HG02885 (cell line): Measurements from ENCODE around the gene DDN.

ENCODE experiments used
- ATAC-seq: cut with Tn5 transposase; IDR thresholded peaks from one replicate; pipeline ENCODE4 v1.9.1; 2021; ENCODE audit warnings: mild to moderate bottlenecking; ENCODE audit not compliant: unreplicated experiment, poor library complexity

DDN gene

DNA sequence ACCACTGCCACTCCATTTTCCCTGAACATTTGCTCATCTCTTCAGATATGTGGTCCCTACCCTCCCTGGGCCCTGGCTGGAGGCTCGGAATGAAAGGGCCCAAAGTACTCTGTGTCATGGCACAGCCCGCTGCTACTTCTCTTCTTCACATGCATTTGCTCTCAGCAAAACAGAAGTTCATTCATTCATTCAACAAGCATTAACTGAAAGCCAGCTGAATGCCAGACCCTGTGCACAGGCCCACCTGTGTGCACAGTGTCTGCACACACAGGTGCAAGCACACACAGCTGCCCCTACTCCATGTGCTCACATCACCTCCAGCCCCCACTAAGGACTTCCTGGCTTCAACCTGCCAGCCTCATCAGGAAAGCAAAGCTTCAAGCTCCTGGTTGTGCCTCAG is 13.3 kb downstream of the DDN start:
- no peak for ATAC-seq

DNA sequence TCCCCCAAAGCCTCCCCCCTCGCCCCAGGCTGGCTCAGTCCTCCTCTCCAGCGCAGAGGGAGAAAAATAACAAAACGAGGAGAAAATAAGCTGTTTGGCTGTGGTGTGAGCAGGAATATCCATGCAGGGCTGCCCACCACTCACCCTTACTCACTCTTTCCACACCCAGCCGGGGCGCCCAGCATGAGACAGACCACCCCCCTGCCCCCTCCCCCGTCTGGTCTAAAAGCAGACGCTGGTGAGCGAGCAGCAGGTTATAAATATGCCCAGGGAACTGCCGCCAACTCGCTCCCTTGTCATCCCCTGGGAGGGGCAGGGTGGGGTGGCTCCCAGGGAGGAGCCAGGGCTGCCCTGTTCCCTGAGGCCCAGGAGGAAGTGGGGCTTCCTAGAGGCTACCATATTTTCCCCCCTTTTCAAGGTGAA is 13.7 kb downstream of the DDN start:
- ATAC-seq = no peak

DNA sequence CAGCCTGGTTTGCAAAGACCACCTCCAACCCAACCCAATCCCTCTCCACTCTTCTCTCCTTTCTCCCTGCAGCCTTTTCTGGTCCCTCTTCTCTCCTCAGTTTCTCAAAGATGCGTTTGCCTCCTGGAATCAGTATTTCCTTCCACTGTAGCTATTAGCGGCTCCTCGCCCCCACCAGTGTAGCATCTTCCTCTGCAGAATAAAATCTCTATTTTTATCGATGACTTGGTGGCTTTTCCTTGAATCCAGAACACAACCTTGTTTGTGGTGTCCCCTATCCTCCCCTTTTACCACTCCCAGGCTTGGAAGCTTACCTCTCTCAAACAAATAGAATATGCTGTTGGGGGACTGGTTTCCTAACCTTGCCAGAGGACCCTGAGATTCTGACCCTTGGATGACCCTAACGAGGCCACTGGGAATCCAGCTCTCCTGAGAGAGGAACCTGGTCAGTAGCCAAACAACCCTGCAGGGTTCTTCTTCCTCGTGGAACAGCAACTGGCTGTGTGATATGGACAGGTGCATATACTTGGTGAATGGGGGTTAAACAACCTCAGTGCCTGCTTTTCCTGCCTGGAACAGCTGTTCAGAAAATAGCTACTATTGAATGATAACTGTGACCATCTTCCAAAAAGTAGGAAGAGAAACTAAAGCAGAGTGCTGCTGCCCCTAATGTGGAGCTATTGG is 16.6 kb downstream of the DDN start:
- no peak for ATAC-seq

DNA sequence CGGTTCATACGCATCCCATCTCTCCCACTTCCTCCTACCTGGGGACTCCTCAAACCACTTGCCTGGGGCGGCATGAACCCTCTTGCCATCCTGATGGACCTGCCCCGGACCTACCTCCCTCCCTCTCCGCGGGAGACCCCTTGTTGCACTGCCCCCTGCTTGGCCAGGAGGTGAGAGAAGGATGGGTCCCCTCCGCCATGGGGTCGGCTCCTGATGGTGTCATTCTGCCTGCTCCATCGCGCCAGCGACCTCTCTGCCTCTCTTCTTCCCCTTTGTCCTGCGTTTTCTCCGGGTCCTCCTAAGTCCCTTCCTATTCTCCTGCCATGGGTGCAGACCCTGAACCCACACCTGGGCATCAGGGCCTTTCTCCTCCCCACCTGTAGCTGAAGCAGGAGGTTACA is 17.4 kb downstream of the DDN start:
- no peak for ATAC-seq

DNA sequence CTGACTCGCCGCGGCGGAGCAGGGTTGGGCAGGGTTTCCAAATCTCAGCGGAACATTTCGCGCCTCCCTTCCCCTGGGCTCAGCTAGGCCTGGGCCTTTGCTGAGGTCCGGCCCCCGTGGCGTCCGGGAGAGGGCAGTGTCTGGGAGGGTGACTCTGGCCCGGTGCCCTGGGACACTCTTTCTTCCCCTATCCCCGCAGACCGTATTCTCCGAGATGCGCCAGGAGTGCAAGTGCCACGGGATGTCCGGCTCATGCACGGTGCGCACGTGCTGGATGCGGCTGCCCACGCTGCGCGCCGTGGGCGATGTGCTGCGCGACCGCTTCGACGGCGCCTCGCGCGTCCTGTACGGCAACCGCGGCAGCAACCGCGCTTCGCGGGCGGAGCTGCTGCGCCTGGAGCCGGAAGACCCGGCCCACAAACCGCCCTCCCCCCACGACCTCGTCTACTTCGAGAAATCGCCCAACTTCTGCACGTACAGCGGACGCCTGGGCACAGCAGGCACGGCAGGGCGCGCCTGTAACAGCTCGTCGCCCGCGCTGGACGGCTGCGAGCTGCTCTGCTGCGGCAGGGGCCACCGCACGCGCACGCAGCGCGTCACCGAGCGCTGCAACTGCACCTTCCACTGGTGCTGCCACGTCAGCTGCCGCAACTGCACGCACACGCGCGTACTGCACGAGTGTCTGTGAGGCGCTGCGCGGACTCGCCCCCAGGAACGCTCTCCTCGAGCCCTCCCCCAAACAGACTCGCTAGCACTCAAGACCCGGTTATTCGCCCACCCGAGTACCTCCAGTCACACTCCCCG is 18.0 kb downstream of the DDN start:
- no peak for ATAC-seq

DNA sequence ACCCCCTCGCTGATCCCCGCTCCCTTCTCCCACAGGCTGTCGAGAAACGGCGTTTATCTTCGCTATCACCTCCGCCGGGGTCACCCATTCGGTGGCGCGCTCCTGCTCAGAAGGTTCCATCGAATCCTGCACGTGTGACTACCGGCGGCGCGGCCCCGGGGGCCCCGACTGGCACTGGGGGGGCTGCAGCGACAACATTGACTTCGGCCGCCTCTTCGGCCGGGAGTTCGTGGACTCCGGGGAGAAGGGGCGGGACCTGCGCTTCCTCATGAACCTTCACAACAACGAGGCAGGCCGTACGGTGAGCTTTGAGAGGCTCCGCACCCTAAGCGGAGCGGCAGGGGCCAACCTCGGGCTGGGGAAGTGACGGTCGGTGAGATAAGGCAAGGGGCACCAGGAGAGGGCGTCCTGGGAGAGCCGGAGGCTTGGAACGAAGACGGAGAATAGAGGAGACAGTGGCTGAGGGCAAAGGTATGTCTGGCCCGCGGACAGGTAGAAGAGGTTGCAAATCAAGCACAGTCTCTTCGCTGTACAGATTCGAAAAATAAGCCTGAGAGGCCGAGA is 18.7 kb downstream of the DDN start:
- ATAC-seq = no peak

DNA sequence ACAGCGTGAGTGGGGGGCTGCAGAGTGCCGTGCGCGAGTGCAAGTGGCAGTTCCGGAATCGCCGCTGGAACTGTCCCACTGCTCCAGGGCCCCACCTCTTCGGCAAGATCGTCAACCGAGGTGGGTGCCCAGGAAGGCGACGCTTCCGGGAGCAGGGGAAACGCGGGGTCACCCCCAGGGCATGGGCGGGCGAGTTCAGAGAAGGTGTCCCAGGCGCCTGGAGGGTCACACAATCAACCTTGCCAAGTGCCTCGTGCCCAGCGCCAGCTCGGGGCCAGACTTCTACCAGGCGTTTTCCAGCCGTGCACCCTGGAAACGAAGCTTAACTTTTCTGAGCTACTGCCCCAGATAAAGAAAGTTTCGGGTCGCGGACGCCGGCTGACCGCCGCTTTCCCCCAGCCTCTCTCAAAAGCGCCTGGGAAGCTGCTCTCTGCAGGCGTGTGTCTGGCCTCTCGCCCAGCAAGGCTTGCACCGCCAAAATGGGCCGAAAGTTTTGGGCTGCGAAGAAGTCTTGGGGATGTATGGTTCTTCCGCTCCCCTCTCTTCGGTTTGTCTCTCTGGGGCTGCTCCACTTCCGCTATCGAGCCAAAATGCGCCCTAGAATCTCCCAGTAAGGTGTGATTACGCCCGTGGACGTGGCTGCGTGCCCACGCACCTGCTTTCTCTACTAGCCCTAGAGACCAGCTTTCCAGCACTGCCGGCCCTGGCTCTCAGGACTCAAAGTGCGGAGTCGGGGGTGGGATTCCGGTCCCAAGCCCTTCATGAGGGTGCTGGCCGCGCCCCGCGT is 19.4 kb downstream of the DDN start:
- no peak for ATAC-seq

DNA sequence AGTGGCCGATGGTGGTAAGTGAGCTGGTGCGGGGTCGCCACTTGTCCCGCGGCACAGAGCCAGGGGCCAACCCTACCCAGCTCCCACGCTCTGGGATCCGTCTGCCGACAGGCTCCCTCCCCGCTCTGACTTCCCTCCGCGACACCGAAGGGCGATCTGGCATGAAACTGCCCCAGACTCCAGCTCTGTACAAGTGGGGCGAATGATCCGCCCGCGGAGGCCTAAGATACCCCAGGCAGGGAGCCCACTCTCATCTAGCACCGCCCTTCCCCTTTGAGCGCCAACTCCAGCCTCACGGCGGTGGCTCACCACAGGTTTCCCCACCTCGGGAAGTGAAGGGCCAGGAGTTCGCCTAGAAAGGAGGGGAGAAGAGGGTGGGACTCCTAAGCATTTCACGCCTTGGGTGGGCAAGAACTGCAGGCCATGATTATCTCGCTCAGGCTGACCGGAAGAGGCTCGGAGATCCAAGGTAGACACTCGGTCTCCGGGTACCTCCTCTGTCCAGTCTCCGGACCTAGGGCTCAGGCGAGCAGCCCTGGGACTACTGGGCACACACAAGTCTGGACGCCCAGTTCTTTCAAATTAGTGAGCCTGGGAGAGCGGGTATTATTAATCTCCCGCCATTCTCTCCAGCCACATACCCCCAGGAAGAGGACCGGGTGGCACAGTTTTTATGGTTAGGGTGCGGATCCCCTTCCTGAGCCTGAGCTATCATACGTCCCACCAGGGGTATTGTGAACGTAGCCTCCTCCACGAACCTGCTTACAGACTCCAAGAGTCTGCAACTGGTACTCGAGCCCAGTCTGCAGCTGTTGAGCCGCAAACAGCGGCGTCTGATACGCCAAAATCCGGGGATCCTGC is 20.2 kb downstream of the DDN start:
- ATAC-seq = no peak

DNA sequence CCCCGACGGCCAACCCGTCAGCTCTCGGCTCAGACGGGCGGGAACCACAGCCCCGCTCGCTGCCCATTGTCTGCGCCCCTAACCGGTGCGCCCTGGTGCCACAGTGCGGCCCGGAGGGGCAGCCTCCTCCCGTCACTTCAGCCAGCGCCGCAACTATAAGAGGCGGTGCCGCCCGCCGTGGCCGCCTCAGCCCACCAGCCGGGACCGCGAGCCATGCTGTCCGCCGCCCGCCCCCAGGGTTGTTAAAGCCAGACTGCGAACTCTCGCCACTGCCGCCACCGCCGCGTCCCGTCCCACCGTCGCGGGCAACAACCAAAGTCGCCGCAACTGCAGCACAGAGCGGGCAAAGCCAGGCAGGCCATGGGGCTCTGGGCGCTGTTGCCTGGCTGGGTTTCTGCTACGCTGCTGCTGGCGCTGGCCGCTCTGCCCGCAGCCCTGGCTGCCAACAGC is 20.9 kb downstream of the DDN start, which contains the start of gene WNT1:
Gene WNT1, plus strand, starts transcription at position 32 of the 450 bp plus-strand sequence. Its CDS starts 329 bp downstream, at position 361.
- peak; percentile 22 for ATAC-seq

DNA sequence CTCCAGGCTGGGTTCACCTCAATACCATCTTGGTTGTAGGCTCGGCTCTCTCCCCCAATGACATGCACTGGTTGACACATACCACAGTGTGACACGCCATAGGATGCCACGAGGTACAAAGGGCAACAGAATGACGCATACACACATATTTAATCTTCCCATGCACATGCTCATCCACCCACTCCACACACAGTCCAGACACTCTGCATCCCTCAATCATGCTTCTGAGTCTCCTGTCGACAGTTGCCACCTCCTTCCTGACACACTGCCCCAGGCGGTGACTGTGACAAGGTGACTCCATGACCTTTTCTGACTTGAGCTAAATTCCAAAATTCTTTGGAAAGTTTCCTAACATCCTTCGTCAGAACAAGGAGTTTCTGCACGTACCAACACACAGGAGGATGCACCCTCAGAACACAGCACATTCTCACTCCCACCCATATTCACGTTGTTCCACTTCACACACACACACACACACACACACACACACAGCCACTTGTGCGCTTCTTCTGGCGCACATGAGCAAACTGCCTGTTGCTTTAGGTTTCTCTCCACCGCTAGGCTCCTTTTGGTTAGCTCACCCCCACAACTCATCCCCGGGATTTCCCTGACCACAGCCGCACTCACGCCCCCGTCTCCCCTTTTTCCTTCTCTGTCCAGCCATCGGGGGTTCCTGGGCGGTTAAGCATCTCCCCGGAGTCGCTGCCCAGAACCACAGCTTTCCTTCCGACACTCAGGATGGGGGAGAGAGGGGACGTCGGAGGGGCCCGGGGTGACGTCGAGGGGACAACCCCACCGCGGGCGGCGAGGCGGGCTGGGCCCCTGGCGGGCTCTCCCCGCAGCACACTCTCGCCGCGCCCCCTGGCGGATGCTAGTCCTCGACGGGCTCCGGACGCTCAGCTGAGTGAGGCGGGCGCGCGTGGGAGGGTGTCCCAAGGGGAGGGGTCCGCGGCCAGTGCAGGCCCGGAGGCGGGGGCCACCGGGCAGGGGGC is 21.6 kb downstream of the DDN start:
- ATAC-seq = peak; percentile 61

DNA sequence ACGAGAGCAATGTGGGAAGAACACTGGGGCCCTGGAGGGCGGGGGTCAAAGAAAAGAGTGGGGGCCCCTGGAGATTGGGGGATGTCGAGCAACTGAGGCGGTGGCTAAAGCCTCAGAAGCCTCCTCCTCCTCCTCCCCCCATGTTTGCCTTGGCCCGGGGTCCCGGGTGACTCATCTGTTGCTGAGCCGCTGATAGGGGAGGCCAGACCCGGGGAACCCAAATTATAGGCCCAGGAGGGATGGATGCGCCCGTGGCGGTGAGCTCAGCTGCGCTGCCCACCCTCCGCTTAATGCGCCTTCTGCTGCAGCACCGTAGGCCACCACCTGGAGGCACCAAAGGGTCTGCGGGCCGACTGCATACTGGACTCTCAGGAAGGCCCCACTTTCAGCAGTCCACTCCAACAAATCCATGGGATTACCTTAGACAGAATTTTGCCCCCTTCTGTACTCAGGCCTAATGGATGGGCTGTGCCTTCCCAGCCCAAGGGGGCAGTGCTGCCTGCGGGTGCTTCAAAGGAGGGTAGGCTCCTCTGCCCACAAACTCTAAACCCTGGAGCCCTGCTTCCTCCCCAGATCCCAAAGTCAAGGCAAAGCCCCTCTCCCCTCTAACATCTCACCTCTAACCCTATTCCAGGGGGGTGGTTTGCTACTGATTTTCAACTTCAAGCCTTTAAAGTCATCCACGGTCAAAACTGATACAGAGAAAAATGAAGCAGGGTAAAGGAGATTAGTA is 25.1 kb downstream of the DDN start:
- no peak for ATAC-seq

DNA sequence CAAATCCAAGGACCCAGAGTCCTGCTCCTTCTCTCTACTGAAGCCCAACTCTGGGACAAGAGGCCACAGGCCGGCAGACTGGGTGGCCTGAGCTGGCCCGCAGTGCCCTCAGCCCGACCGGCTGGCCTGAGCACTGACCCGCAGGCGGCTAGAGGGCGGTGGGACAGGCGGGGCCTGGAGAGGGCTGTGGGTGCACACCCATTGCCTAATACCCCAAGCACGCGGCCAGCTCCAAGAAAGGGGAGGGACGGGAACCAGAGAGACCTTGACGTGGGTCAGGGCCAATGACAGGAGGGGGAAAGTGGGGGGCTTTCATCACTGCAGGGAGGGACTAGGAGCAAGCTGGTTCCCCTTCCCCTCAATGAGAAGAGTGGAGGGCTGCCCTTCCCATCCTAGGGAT is 25.6 kb downstream of the DDN start:
- ATAC-seq = no peak

DNA sequence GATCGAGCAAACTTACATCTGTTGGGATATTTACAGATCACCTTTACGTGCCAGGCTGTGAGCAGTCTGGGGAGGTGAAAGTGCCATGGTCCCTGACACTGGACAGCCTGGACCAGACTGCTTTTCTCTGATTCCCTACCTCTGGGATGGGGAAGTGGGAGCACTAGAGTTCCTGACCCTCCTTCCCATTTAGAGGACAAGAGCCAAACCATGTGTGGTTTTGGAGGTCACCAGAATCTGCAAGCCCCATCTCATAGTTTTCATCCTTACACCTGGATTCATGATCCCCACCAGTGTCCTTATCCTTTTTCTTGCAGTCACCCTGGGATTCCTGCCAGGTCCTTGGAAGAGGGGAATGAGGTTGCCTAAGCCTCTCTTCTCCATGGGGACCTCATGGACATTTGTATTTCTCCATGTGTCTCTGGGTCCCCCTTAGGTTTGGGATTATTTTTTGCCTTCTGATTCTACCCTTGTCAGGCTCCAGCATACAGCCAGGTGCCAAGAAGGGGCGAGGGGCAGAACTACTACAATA is 26.2 kb downstream of the DDN start:
- ATAC-seq = no peak

DNA sequence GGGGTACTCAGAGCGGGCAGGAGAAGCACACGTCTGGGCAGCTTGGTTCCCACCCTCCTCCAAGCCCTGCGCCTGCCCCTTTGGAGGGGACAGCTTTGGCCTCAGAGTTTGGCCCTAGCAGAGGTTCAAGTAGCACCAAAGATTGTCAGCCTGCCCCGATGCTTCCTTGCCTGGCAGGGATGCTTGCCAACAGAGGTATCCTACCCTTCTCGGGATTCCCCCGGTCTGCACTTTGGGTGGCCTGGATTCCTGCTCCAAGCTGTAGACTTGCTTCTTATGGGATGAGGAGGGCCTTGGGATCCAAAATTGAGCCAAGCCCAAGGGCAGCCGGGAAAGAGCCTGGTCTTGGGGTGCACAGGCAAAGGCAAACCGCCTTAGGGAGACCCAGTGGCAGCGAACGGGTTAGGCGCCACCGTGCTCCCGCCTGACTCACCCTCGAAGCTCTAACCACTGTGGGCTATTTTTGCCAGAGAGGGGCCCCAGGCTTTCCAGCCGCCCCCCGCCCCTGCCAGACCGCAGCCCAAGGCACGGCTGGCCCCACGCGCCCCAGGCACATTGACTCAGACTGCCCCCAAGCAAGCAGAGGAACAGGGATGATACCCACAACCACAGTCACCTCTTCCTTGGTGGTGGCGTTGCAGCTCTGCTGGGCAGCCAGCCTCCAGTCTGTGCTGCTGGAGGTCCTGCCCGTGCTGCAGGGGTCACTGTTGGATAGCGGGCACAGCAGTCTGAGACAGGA is 26.8 kb downstream of the DDN start:
- no peak for ATAC-seq

DNA sequence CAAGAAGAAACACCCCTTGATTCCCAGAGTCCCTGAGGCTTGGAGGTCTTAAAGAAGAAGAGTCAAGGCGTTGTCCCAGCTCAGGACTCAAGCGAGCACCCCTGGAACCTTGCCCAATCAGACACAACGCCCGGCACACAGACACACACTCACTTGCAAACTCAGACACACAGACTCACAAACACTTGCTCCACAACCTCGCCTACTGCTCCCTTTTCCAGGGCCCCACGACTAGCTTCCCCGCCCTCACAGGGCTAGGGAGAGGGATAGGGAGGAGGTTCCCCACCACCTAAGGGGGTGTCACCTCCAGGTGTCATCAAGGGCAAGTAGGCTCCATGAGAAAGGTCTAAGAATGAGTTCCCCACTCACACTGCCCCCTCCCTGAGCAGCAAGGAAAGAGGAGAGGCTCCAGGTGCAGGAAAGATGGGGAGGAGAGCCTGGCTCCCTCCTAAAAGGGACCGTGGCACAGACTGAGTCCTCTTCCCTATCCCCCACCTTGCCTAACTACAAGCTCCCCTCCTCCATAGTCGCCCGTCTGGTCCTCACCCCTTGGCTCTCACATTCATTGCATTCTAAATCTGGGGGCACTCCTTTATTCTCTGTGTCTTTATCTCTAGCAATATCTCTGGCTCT is 28.4 kb downstream of the DDN start:
- no peak for ATAC-seq
